TTC549 (cell line): ENCODE measurements around the gene PTPRR.
"Not testable (repeated sequence)": the region's sequence is repeated elsewhere in the genome, so short reads cannot be mapped to it uniquely, and the experiment has no call there.

ENCODE experiments used
- FAIRE-seq: peaks from 2 replicates; lab custom pipeline; 2012; peaks lifted over from hg19 to GRCh38; lab: Jason Lieb, UNC

Gene PTPRR

GRCh38 chr12:70741256-70741655, 179.3 kb downstream of the PTPRR start:
- FAIRE-seq = no peak

DNA sequence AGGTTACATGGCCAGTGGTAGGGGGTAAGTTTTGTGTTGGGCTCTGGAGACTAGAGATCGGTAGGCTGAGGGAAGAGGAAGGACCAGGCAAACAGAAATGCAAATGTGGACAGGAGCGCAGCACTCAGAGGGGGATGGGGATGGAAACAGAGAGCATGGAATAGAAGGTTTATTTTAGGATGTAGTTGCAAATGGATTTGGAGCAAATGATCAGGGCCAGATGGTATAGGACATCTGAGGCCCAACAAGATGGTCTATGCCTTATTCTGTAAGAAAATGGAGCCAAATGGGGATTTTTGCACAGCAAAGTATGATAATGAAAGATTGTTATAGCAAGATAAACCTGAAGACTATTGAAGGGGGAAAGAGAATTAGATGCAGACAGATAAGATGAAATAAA, 180.8 kb downstream of the PTPRR start:
- no peak for FAIRE-seq

DNA sequence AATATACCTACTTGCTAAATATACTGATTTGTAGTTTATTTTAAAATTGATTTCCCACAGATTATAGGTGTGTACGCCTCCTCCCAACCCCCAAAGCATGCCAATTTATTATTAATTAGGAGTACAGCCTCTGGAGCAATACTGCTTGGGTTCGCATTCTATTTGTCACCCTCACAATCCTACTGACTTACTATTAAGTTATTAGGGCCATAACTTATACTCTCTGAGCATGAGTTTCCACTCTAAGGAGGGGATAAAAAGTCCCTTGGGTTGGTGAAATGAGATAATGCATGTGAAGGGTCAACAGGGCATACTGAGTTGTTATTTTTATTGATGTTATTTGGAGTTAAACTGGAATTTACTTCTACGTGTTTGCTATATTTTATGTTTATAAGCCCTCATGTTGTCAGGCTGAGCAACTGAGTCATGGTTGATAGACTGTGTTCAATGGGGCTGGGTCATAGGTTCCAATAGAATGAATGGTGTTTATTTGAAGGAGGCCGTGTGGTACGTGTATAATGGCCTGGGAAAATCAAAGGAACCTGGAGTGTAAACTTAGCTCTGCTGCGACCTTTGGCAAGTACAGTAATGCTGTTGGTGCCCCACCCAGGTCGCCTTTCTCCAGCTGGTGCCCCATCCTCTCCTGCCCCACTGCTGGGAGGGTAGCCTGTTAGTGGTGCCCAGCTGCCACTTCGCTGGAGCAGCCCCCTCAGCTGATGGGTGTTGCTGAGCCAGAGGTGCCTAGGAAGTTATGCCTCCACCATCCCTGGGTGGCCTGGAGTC, 184.0 kb downstream of the PTPRR start:
- FAIRE-seq = no peak

GRCh38 chr12:70735197-70735596, 185.3 kb downstream of the PTPRR start:
- FAIRE-seq = not testable (repeated sequence)

GRCh38 chr12:70733385-70733784, 187.2 kb downstream of the PTPRR start:
- FAIRE-seq = peak; percentile 90

DNA sequence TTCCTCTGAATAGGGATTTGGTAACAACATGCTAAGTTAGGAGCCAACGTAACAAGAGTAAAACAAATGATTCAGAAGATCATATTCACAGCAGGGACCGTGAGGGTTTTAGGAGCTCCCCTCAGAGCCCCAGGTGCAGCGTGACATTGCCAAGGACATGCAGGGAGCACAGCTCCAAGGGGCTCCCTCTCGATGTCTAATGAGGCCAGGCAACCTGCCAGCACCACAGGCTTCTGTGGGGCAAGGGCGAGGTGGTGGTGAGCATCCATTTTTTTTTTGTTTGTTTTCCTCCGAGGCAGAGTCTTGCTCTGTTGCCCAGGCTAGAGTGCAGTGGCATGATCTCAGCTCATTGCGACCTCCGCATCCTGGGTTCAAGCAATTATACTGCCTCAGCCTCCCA, 188.3 kb downstream of the PTPRR start:
- FAIRE-seq = no peak

GRCh38 chr12:70730675-70731180, 189.8 kb downstream of the PTPRR start:
- no peak for FAIRE-seq

DNA sequence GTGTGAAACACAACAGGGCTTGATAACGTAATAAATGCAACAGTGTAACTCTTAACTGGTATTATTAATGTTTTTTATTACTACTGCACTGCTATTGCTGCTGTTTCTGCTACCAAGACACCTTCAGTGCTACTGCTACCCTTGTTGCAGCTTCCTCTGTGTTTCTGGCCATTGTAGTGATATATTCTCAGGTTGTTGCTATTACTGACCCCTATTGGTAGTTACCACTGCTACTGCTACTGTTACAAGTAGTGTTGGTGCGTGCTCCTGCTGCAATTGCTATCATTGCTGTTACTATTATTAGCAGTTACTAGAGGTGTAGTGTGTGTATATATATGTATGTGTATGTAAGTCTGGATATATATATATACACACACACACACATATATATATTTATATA, 196.1 kb downstream of the PTPRR start:
- no peak for FAIRE-seq

- FAIRE-seq = no peak
Observed at GRCh38 chr12:70722584-70723343, 197.8 kb downstream of the PTPRR start.

- no peak for FAIRE-seq
Observed at GRCh38 chr12:70721656-70722357, 198.7 kb downstream of the PTPRR start.

DNA sequence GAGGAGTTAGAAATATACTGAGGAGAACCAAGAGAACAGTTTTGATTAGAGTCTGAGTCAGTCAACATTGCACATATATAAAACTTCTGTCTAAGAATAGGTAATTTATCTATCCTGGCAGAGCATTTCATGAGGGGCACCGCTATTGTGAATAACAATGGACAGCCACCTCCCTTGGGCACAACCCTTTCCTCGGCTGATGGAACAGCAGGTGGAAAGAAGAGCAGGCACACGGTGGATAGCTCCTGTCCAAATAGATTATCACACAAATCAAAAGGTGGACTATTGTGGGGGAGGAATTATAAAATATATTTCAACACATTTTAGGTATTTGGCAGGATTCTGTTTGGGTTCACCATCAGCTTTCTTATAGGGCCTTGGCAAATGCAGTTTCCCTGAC, 199.3 kb downstream of the PTPRR start:
- FAIRE-seq = no peak

- no peak for FAIRE-seq
Observed at GRCh38 chr12:70719672-70720420, 200.7 kb downstream of the PTPRR start.

DNA sequence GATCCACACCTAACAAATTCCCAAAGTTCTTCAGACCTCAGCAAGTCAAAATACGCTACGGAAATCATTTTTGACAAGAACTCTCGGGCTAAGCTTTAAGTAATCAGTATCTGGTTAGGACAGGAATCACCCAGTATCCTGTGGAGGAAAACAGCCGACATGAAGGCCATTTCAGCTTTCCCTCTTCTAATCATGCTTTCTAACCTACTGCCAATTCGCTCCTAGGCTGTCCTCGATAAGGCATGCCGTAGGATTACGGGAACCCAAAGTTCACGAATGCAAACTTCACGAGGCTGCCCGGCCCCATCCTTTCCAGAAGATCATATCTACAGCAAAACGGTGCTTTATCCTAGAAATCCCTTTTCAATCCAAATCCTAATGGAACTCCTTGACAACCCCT, 201.5 kb downstream of the PTPRR start:
- no peak for FAIRE-seq

GRCh38 chr12:70711831-70712230, 208.7 kb downstream of the PTPRR start:
- FAIRE-seq = no peak

DNA sequence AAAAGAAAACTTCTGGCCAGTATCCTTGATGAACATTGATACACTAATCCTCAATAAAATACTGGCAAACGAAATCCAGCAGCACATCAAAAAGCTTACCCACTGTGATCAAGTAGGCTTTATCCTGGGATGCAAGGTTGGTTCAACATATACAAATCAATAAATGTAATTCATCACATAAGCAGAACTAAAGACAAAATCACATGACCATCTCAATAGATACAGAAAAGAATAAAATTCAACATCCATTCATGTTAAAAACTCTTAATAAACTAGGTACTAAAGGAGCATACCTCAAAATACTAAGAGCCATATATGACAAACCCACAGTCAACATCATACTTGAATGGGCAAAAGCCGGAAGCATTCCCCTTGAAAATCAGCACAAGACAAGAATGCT, 211.5 kb downstream of the PTPRR start:
- no peak for FAIRE-seq

GRCh38 chr12:70706611-70707010, 213.9 kb downstream of the PTPRR start:
- FAIRE-seq = no peak

GRCh38 chr12:70698345-70698744, 222.2 kb downstream of the PTPRR start:
- no peak for FAIRE-seq

DNA sequence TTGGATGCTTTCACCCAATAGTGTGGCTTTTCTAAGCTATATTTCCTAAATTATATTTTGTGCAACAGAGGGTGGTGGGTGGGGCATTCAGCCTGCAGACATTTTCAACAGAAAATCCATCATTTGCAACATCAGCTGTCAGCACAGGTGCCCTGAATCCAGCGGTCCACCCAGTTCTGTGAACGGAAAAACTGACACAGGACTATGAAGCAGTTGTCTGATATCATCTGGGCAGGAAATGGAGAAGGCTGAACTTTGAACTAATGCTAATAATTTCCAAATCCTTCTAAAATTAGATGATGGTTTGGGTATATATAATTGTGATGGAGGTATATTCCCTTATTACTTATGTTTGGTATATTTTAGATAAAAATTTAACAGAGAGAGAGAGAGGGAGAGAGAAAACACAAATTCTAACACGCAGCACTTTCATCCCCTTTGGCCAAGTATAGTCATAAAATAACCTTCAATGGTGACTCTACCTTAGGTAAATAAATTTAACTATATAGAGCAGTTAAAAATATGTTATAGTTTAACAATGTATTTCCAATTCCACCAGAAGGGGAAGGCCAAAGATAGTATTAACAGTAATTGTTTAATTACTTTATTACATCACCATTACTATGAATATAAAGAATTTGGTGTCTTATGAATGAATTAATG, 225.0 kb downstream of the PTPRR start:
- FAIRE-seq = no peak

DNA sequence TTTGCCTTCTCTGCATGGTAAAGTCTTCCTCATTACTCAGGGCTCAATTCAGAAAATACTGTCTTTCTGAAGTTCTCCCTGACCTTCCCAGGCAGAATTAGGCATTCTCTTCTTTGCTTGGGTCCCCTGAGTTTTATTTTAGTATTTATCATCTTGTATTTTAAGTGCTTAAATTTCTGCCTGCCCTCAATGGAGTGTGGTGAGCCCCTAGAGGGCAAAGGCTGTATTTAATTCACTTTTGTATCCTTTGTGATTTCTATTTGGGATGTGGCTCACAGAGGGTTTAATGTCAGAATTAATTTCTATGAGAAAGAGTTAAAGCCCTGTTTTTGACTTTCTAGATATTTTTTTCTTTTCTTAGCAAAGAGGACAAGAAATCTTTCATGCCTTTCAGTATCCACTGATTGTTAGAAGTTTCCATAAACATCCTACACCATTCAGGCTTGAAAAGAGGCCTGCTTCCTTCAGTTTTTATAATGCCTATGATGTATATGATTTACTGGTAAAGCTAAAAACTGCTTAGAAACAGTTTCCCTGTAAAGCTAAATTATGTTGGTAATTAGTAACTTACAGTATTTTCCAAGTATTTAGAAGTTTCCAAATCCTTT, 227.8 kb downstream of the PTPRR start:
- FAIRE-seq = no peak

DNA sequence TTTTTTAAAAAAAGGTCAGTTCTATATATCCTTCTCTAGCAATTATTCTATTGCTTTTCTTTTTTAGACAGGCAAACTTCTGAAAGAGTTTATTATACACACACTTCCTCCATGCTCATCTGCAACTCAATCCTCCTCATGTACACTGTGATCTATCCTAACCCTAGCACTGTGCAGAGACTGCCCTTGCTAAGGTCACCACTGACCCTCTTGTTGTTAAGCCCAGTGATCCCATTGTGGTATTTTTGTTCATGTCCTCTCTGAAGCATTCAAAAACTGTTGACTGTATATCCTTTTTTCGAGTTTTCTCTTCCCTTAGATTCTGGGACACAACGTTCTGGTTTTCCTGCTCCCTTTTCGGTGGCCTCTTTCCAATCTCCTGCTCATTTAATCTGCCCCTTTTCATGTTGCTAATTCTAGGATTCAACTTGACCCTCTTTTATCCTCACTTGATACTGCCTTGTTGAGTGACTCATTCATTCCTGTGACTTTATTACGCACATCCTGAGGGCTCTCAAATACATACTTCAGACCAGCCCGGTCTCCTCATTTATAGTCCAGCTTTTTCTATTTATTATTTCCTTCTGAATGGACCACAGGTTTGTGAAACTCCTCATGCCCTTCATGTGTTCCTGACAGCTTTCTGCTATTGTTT, 229.4 kb downstream of the PTPRR start:
- FAIRE-seq = no peak

DNA sequence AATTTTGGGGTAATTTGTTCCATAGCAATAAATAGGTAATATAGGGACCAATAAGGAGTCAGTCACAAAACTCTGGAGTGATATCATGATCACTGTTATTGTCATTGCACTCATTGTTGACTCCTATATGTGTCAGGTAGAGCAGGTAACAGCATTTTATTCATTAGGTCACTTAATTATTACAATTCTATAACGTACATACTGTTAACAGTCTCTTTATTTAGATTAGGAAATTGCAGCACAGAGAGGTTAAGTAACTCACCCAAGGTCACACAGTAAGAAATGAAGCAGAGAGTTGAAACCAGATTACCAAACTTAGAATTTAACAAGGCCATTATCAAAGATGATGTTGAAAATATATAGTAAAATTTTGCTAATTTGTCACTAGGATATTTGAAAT, 233.6 kb downstream of the PTPRR start:
- no peak for FAIRE-seq
